Measurements from ENCODE around the gene PSMD13. TPM values are rescaled to one million over a fixed set of nuclear protein-coding genes. Genes with fewer than 3 reads are reported as not detected.
A peak's percentile ranks its signal among the peaks of the same experiment; 100 is the strongest.
"Not testable (repeated sequence)": the region's sequence is repeated elsewhere in the genome, so short reads cannot be mapped to it uniquely, and the experiment has no call there.

Gene PSMD13
- total RNA-seq, 1 donor from 2014 or later = 89.9 TPM

DNA sequence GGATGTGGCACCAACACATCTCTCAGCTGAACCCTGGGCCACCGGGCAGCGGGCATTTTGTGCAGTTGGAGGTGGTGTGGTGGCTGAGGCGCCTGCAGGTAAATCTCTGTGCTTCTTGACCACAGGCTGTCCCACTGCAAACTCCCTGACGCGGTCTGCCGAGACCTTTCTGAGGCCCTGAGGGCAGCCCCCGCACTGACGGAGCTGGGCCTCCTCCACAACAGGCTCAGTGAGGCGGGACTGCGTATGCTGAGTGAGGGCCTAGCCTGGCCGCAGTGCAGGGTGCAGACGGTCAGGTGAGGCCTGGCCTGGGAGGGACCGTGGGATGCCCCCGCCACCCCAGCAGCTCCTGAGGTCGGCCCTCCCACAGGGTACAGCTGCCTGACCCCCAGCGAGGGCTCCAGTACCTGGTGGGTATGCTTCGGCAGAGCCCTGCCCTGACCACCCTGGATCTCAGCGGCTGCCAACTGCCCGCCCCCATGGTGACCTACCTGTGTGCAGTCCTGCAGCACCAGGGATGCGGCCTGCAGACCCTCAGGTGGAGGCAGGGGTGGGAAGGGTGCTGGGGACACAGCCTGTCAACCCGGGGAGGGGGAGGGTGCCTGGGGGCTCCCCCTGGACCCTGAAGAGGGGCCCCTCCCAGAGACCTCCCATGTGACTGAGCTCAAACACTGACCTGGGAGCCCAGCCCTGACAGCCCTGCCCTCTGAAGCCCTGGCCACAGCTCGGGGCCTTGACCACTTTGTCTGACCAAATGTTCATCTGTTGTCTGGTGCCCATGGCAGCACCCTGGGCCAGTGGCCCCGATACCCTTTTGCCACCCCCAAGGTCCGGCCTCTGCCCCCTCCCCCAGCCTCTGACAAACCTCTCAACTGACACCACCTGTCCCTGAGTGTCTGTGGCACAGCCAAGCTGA, 47.6 kb downstream of the PSMD13 start:
- peak; percentile 63 for DNase-seq
- no peak for TF ChIP-seq CTCF (IDR thresholded peaks at IDR 0.05)
- H3K4me3 ChIP-seq = no peak overlapping the region
- H3K27me3 ChIP-seq = peaks cover 66% of the 10 kb centered on the region
- no peaks in the 10 kb centered on the region for H3K36me3 ChIP-seq
- no peak for ATAC-seq
- intact Hi-C loops (cut with DNase I) = no loop called here
- H3K4me1 ChIP-seq = peaks cover 29% of the 10 kb centered on the region
- H3K9me3 ChIP-seq = no peaks in the 10 kb centered on the region
- no peak overlapping the region for H3K27ac ChIP-seq

DNA sequence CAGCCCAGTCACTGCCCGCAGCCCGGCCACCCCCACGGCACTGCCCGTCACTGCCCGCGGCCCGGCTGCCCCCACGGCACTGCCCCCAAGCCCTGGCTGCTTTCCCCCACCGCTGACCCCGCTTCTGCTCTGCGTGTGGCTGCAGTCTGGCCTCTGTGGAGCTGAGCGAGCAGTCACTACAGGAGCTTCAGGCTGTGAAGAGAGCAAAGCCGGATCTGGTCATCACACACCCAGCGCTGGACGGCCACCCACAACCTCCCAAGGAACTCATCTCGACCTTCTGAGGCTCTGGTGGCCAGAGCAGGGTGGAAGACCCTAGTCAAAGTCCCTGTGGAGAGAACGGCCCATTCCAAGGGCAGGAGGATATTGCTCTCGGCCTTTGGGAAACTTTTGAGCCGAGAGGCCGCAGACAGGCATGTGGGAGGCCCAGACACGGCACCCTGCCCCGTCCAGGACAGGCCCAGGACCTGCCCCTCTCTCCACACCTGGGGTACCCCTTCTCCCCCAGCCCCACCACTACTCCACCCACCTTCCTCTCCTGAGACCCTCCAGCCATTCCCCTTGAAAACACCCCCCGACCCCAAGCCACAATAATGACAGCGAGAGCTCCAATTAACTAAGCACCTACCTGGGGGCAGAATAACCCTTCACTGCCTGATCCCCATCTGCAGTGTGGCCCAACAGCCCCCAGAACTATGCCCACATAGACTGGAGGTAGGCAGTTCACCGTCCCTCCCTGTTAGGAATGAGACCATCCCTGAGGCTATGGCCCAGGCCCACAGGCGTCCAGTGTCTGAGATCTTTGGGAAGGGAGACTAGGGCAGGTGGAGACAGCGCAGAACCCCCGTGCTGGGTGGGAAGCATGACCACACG, 48.5 kb downstream of the PSMD13 start:
- ATAC-seq (no peak), DNase-seq (peak; percentile 48)
- H3K36me3 ChIP-seq = no peaks in the 10 kb centered on the region
- H3K27me3 ChIP-seq = peaks cover 58% of the 10 kb centered on the region
- intact Hi-C loops (cut with DNase I) = no loop called here
- no peak for TF ChIP-seq CTCF (IDR thresholded peaks at IDR 0.05)
- H3K9me3 ChIP-seq = no peaks in the 10 kb centered on the region
- H3K27ac ChIP-seq = no peak overlapping the region
- H3K4me3 ChIP-seq = no peak overlapping the region
- peaks cover 29% of the 10 kb centered on the region for H3K4me1 ChIP-seq

- peaks cover 52% of the 10 kb centered on the region for H3K27me3 ChIP-seq
- DNase-seq = no peak
Observed at GRCh38 chr11:285894-286220, 49.1 kb downstream of the PSMD13 start.

GRCh38 chr11:286977-287820, 50.4 kb downstream of the PSMD13 start:
- H3K27me3 ChIP-seq = peaks cover 39% of the 10 kb centered on the region
- ATAC-seq; H3K9me3 ChIP-seq; intact Hi-C loops (cut with DNase I); H3K4me3 ChIP-seq; H3K36me3 ChIP-seq; H3K27ac ChIP-seq: not testable (repeated sequence)
- DNase-seq = peak; percentile 57
- peaks cover 18% of the 10 kb centered on the region for H3K4me1 ChIP-seq

More at GRCh38 chr11:285894-286220, 49.1 kb downstream of the PSMD13 start:
- intact Hi-C loops (cut with DNase I) = no loop called here
- no peaks in the 10 kb centered on the region for H3K36me3 ChIP-seq
- ATAC-seq = no peak
- H3K27ac ChIP-seq = no peak overlapping the region
- no peaks in the 10 kb centered on the region for H3K9me3 ChIP-seq
- no peak overlapping the region for H3K4me3 ChIP-seq
- H3K4me1 ChIP-seq = peaks cover 26% of the 10 kb centered on the region
- TF ChIP-seq CTCF (IDR thresholded peaks at IDR 0.05) = no peak

GRCh38 chr11:287821-288477, 51.2 kb downstream of the PSMD13 start:
- no peaks in the 10 kb centered on the region for H3K36me3 ChIP-seq
- peaks cover 18% of the 10 kb centered on the region for H3K4me1 ChIP-seq
- H3K9me3 ChIP-seq = no peaks in the 10 kb centered on the region
- no peak for TF ChIP-seq CTCF (IDR thresholded peaks at IDR 0.05)
- peak; percentile 67 for DNase-seq
- peak overlapping the region; percentile 55 for H3K27ac ChIP-seq
- H3K4me3 ChIP-seq = peak overlapping the region; percentile 69
- ATAC-seq = peak; percentile 13
- intact Hi-C loops (cut with DNase I) = no loop called here
- H3K27me3 ChIP-seq = peaks cover 31% of the 10 kb centered on the region
